GM21515 (cell line): ENCODE data around the gene CCDC120.

ENCODE experiments used
- ATAC-seq: cut with Tn5 transposase; IDR thresholded peaks from one replicate; pipeline ENCODE4 v1.9.1; 2021; ENCODE audit not compliant: unreplicated experiment

The CCDC120 gene

DNA sequence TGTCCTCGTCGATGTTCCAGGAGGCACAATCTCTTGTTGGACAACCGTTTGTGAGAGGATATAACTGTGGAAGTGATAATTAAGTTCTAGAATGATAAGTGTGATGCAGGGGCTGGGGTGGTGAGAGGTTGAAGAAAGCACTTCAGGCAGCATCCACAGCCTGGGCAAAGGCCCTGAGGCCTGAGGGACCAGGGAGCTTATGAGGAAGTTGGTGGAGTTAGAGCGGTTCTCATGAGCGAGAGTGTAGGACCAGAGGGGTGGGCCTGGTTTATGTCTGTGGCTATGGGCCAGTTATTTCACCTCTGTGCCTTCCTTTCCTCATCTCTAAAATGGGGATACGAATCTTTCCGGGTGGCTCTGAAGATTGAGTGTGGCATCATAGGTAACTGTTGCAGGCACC, 2.7 kb downstream of the CCDC120 start:
- ATAC-seq: no peak

DNA sequence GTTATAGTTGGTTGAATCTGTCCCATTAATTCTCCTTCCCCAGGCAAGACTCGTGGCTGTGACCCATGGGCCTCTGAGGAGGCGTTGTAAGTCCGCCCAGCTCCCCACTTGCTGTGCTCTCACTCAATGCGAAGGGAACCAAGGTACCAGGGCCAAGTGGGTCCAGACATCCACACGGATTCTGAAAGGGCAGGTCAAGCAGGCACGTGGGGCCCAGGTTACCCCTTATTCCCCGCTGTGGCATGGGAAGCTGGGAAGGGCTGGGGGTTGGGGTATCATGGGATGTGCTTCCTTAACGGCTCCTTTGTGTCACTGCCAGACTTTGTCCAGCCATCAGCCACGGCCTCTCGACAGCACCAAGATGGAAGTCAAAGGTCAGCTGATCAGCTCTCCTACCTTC, 3.1 kb downstream of the CCDC120 start:
- ATAC-seq: no peak

DNA sequence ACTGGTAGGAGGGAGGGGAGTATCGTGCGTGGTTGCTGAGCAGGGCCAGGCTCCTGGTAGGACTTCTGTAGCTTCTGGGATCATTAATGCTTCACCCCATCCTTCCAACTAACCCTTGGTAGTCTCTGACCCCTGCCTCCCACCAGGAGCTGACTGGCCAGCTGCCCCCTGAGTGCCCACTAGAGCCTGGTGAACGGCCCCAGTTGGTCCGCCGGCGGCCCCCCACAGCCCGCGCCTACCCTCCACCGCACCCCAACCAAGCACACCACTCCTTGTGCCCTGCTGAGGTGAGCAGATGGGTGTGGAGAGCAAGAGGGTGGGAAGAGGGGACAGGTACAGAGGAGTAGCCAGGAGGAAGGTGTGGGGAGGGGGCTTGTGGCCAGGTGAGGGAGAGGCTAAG, 4.9 kb downstream of the CCDC120 start:
- ATAC-seq: no peak

DNA sequence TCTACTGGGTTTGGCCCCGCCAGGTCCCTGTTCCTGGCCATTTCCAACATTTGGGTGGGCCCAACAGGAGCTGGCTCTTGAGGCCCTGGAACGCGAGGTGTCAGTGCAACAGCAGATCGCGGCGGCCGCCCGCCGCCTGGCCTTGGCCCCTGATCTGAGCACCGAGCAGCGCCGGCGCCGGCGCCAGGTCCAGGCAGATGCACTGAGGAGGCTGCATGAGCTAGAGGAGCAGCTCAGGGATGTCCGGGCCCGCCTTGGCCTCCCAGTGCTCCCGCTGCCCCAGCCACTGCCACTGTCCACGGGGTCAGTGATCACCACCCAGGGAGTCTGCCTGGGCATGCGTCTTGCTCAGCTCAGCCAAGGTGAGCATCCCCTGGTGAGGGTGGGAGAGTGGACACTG, 5.5 kb downstream of the CCDC120 start:
- no peak for ATAC-seq

DNA sequence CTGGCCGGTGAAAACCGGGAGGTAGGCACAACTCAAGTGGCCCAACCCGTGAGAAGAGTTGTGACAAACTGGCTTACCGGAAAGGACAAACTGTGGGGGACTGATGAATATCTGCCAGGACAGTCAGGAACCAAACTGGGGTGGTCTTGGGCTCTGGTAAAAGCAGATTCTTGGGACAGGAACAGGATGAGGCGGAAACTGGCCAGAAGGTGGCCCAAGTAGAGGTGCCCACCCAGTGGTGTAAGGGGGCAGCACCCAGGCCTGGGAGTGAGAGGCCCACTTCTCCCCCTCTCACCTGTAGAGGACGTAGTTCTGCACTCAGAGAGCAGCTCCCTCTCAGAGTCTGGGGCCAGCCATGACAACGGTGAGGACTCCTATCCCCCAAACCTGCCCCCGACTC, 5.9 kb downstream of the CCDC120 start:
- no peak for ATAC-seq

DNA sequence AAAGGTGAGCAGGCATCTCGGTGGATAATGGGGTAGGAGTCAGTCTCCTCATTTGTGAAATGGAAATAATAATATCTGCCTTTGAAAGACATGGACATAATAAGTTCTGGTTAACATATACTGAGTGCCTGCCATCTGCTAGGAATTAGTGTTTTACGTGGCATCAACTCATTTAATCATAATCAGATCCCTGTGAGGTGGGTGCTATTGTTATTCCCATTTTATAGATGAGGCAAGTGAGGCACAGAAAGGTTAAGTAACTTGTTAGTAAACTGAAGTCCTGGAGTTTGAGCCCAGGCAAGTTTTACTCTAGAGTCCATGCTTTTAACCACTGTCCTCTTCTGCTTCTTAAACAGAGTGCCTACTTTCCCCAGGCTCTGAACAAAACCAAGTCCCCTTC, 7.5 kb downstream of the CCDC120 start:
- no peak for ATAC-seq

DNA sequence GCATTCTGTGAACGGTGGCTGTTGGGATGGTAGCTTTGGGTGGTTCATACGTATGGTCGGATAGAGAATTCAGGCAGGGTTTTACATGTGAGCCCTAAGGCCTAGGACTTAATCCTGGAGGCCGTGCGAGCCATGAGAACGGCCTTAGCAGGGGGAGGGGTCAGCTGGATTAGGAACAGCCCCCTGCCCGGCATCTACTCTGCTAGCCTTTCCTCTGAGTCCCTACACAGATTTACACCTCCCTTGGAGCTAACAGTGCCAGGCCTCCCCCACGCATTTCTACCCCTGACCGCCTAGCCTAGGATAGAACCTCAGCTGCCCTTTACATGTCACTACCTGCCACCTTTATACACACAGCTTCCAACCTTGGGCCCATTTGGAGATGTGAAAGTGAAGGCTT, 7.9 kb downstream of the CCDC120 start:
- ATAC-seq: no peak

DNA sequence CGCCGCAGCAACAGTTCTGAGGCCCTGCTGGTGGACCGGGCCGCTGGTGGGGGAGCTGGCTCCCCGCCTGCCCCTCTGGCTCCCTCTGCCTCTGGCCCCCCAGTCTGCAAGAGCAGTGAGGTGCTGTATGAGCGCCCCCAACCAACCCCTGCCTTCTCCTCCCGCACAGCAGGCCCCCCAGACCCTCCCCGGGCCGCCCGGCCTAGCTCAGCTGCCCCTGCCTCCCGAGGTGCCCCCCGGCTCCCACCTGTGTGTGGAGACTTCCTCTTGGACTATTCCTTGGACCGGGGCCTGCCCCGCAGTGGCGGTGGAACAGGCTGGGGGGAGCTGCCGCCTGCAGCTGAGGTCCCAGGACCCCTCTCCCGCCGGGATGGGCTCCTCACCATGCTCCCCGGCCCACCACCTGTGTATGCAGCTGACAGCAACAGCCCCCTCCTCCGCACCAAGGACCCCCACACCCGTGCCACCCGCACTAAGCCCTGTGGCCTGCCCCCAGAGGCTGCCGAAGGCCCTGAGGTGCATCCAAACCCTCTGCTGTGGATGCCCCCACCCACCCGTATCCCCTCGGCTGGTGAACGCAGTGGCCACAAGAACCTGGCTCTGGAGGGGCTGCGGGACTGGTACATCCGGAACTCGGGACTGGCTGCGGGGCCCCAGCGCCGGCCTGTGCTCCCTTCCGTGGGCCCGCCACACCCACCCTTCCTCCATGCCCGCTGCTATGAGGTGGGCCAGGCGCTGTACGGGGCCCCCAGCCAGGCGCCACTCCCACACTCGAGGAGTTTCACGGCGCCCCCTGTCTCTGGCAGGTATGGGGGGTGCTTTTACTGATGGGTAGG, 8.7 kb downstream of the CCDC120 start:
- ATAC-seq: no peak

DNA sequence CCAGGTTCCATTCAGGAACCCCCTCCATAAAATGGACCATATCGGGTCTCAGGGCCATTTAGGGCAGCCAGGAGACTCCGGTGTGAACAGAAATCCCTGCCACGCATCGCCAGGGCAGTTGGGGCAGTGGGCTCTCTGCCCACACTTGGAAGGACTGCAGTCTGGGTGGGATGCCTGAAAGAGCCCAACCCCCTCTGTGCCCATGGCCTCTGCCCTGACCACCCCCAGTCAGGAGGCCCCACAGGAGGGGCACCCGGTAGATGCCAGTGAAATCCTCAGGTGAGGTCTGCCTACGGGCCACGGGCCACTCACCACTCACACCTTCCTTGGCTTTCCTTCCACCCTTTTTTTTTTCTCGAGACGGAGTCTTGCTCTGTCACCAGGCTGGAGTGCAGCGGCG, 10.2 kb downstream of the CCDC120 start:
- no peak for ATAC-seq

DNA sequence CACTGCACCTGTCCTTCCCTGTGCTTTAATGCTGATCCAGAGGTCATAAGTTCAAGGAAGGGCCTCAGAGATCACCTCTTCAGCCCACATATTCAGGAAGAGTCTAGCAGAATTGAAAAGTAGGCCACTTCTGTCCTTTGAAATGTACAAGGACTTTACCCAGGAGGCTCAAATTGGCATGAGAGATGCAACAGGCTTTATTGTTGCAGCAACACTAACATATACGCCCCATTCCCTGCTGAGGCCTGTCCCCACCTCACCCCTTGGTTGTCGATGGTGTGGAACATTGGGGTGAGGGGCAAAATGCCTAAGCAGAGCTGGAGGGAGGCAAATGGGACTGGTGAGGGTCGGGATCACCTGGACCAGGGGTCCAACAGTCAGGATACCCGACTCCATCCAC, 12.2 kb downstream of the CCDC120 start:
- no peak for ATAC-seq

DNA sequence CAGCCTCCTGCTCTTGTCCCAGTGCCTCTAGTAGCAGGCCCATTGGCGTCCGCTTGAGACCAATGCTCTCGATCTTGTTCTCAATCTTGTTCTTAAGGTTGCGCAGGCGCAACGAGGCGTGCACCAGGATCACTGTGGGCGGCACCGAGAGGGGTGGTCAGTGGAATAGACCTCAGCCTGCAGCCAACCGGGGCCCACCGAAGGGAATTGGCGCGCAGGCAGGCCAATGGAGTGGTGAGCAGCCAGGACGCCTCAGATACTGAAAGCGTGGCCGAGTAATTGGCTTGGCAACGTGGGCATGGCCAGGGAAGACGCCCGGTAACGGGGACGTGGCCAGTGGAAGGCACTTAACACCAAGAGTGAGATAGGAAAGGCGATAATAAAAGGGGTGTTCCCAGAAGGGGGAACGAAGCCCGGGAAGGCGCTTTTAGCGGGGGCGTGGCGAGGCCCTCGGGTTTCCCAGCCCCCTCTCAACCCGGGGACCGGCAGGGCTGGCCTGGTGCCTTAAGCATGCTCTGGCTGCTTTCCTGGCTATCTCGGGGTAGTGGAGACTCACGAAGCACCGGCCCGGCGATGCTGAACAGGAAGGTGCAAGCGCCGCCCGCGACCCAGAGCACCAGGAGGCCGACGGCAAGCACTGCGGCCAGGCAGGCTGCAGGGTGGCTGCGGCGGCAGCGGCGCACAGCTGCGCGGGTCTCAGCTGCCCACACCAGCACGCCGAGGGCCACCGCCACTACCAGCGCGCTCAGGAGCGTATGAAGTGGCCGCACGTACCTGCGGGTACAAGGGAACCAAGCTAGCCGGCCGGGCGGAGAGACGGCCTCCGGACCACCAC, 13.3 kb downstream of the CCDC120 start:
- no peak for ATAC-seq

DNA sequence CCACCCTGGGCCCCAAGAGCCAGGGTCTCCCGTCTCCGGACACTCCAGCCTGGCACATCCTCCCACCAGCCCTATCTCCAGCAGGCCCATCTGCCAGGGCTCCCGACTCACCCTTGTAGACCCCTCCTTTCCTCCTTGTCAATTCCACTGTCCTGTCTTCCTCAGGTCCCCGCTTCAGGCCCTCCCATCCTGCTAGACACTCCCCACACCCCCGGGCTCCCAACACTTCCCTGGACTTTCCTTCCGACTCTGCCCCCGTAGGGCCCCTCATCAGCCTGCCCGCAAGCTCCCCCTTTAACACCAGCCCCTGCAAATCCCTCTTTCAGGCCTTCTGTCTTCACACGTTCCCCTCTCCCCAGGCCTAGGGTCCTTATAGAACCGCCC, 13.9 kb downstream of the CCDC120 start:
- ATAC-seq: no peak

DNA sequence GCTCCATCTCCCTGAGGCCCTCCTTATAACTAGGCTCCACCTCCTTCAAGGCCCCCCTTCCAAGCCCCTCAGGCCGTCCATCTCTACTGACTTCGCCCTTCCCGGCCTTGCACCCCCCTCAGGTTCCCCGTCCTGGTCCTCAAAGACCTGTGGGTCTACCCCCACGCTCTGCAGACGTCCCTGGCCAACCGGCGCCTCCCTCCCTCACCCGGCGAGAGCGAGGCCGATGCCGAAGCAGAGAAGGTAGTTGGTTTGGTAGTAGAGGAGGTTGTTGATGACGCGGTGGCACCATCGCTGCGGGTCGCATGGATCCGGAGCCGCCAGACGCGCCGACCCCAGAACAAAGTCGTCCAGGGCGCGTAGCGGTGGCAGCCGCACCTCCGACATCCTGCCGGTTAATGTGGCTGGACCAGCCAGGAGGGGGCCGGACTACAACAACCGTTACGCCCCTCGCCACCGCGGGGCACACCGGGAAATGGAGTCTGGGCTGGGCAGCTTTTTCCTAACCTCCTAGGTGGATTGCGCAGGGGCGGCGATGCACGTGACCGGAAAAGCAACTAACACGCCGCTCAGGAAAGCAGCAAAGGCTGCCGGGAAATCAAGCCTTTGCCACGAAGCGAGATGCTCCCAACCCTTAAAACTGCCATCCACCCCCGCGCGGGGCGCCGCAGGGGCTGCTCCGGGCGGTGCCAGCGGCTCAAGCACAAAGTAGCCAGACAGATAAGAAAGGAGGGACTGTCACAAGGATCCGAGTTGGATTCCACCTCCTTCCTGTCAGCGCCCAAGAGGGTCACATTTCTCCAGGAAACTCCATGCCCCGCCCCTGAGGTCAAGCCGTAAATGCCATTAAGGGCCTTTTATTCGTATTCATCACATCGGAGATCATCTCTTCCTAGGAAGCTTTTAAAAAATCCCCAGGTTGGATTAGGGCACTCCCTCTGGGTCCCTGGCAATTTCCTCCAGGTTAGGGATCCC, 15.1 kb downstream of the CCDC120 start, which contains the start of gene PRAF2:
TSS of gene PRAF2 (minus strand) at position 402 of the 975 bp plus-strand sequence. CDS start at position 387, 15 bp downstream.
- peak; percentile 71 for ATAC-seq

DNA sequence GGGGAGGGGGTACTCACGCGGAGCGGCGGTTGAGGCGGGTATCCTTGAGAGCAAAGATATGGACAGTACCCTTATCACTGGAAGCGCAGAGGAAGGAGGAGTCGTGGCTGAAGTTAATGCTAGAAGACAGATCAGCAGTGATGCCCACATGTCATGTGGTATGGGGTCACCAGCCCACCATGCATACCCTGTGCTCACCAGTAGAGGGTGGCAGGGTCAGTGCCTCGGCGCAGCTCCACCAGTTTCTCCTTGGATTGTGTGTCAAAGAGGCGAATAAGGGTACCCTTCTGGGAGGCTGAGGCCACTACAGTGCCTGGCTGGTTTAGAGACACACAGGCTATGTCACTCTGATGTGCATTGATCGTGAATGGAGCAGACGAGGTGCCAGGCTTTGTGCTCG, 16.5 kb downstream of the CCDC120 start:
- no peak for ATAC-seq

DNA sequence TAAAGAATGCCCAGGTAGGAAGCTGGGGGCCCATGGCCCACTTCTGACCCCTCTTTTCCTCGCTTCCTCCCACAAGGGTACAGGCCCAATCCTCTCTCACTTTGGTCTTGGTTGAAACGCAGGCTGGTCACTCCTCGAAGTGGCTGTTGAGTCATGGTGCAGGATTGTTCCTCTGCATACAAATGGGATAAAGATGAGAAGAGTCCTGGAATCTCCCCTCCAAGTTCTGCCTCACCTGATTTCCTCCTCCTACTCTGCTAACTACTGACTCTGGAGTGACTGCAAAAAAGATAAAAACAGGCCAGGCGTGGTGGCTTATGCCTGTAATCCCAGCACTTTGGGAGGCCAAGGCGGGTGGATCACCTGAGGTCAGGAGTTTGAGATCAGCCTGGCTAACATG, 19.1 kb downstream of the CCDC120 start:
- ATAC-seq: no peak

DNA sequence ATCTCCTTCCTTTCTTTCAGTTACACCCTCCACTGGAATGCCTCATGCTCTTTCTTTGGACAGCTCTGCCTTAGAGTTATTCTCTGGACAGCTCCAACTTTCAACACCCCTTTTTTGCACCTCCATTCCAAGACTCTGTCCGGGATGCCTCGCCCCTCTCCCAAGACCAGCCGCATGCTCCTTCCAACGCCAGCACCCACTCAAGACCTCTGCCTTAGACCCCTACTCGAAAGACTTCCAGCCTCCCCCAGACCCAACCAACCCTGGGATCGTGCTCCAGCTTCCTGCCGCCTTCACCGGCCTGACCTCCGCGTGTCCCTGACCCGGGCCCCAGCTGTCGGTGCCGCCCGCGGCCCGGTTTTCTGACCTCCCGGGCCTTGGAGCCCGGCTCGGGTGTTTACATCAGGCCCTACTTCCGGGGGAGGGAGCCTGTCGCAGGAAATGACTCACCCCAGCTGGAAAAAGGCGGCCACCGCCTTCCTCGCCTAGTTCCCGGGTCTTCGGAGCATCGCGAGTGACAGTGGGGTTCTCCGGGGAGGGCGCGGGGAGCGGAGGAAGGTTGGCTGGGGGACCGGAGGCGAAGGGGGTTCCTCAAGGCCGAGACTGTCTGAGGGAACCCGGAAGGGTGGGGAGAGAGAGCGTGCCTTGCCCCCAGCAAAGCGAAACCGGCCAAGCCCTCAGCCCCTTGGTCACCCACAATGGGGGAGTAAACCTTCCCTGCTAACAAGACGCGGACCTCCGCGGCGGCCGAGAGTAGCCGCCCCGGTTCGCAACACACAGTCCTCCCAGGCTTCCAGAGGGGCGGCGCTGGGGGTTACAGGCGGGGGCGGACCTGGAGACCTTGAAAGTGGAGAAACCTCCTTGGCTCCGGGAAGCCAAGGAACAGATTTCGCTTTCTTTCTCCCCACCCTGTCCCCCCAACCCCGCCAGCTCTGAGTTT, 21.0 kb downstream of the CCDC120 start, which contains the start of gene WDR45:
TSS of gene WDR45 (minus strand) at position 399 of the 940 bp plus-strand sequence. CDS start 1,792 bp downstream, outside the sequence.
- ATAC-seq: peak; percentile 80

DNA sequence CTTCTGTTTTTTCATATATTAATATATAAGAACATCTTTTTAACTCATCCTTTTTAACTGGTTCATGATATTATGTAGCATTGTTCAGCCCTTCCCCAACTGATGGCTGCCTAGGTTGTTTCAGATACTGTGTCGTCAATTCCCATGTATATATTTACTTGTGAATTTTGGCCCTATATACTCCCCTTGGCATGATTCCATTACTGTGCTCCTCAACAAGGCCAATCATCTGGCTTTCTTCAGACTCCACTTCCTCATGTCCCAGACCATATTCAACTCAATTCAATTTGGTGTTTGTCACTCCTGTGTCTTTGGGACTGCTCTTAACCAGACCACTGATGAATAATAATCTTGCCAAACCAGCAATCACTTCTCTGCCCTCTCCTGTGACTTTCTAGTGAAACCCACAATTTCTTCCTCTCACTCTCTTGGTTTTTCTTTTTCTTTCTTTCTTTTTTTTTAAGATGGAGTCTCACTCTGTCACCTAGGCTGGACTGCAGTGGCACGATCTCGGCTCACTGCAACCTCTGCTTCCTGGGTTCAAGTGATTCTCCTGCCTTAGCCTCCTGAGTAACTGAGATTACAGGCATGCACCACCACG, 23.6 kb downstream of the CCDC120 start:
- no peak for ATAC-seq

DNA sequence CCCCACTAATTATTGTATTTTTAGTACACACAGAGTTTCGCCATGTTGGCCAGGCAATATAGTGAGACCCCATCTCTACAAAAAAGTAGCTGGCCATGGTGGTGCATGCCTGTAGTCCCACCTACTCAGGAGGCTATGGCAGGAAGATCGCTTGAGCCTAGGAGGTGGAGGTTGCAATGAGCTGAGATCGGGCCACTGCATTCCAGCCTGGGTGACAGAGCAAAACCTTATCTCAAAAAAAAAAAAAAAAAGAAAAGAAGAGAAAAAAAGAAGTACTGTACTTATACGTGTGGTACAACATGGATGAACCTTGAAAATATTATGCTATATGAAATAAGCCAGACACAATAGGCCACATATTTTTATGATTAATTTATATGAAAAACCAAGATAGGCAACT, 30.8 kb downstream of the CCDC120 start:
- no peak for ATAC-seq

DNA sequence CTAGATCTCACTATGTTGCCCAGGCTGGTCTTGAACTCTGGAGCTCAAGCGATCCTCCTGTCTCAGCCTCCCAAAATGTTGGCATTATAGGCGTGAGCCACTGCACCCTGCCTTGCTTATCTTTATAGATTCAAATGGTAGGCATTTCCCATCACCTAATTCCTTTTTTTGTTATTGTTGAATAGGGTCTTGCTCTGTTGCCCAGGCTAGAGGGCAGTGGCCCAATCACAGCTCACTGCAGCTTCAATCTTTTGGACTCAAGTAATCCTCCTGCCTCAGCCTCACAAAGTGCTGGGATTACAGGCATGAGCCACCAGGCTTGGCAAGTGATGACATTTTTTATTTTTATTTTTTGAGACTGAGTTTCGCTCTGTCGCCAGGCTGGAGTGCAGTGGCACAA, 37.6 kb downstream of the CCDC120 start:
- ATAC-seq: no peak
